HG03457 (cell line): ENCODE measurements around the gene STIMATE.

Experiments used
- ATAC-seq: cut with Tn5 transposase; IDR thresholded peaks from one replicate; pipeline ENCODE4 v1.9.1; 2021; ENCODE audit warnings: moderate number of reproducible peaks; ENCODE audit not compliant: unreplicated experiment

The STIMATE gene

GRCh38 chr3:52793702-52794611 lies 103.4 kb downstream of the STIMATE start:
- ATAC-seq, result no peak

GRCh38 chr3:52792961-52793695 lies 104.2 kb downstream of the STIMATE start:
- ATAC-seq, result no peak

- no peak for ATAC-seq
Measured at GRCh38 chr3:52792413-52792812, 104.9 kb downstream of the STIMATE start.

- no peak for ATAC-seq
Measured at GRCh38 chr3:52791928-52792327, 105.4 kb downstream of the STIMATE start.

GRCh38 chr3:52791366-52791765 lies 106.0 kb downstream of the STIMATE start:
- ATAC-seq, result no peak

- no peak for ATAC-seq
Measured at GRCh38 chr3:52790741-52791140, 106.6 kb downstream of the STIMATE start.

GRCh38 chr3:52790337-52790736 lies 107.0 kb downstream of the STIMATE start:
- ATAC-seq, result no peak

- no peak for ATAC-seq
Measured at GRCh38 chr3:52789746-52790040, 107.7 kb downstream of the STIMATE start.

- no peak for ATAC-seq
Measured at GRCh38 chr3:52788890-52789745, 108.2 kb downstream of the STIMATE start.

- no peak for ATAC-seq
Measured at GRCh38 chr3:52787672-52788625, 109.4 kb downstream of the STIMATE start.

GRCh38 chr3:52787246-52787645 lies 110.1 kb downstream of the STIMATE start:
- no peak for ATAC-seq
